C4-2B (cell line): ENCODE results near the gene CALHM1.

Experiments used
- H3K27ac ChIP-seq: fragments of 450-650 bp; 2 replicates; pipeline ENCODE4 v1.5.1; 2017
- CTCF ChIP-seq: fragments of 450-650 bp; conservative IDR thresholded peaks from 2 replicates; pipeline ENCODE4 v1.5.1; 2017; ENCODE audit warnings: mild to moderate bottlenecking
- ZFX ChIP-seq: fragments of 450-650 bp; IDR thresholded peaks from 2 replicates; pipeline ENCODE4 v1.6.1; 2017

Gene CALHM1

GRCh38 chr10:103500481-103500880 is 41.8 kb upstream of the CALHM1 start:
- H3K27ac ChIP-seq, result no peak overlapping the region
- no peak for TF ChIP-seq CTCF

- H3K27ac ChIP-seq, result no peak overlapping the region
- TF ChIP-seq ZFX, result no peak
- no peak for TF ChIP-seq CTCF
Observed at GRCh38 chr10:103499881-103500280, 41.2 kb upstream of the CALHM1 start.

GRCh38 chr10:103498936-103499638 is 40.4 kb upstream of the CALHM1 start:
- H3K27ac ChIP-seq, result no peak overlapping the region
- TF ChIP-seq ZFX (no peak), CTCF (no peak)

- H3K27ac ChIP-seq, result no peak overlapping the region
- no peak for TF ChIP-seq ZFX
Observed at GRCh38 chr10:103497161-103497915, 38.6 kb upstream of the CALHM1 start.

GRCh38 chr10:103495321-103495720 is 36.6 kb upstream of the CALHM1 start:
- H3K27ac ChIP-seq, result no peak overlapping the region
- TF ChIP-seq ZFX, result no peak
- TF ChIP-seq CTCF, result no peak

- no peak overlapping the region for H3K27ac ChIP-seq
Observed at GRCh38 chr10:103493916-103494877, 35.5 kb upstream of the CALHM1 start.

More at GRCh38 chr10:103493916-103494877, 35.5 kb upstream of the CALHM1 start:
- no peak for TF ChIP-seq ZFX
- TF ChIP-seq CTCF, result no peak
